ENCODE data around the gene RNF14.

RNF14 gene

DNA sequence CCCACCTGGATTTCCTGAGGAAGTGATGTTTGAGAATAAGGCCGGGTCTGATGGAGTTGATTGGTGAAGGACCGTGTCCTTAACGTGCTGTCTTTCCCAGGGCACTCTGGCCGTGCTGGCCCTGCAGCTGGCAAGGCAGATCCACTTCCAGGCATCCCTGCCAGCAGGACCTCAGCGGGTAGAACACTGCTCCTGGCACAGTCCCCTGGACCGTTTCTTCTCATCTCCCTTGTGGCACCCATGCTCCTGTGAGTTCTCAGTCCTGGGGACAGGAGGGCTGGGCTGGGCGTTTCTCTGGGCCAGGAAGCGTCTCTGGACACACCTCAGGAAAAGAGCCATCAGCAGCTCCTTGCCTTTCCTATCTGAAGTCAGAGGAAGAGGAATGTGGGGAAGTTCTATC is 40.9 kb upstream of the RNF14 start:
- TF ChIP-seq, protein P1, sequence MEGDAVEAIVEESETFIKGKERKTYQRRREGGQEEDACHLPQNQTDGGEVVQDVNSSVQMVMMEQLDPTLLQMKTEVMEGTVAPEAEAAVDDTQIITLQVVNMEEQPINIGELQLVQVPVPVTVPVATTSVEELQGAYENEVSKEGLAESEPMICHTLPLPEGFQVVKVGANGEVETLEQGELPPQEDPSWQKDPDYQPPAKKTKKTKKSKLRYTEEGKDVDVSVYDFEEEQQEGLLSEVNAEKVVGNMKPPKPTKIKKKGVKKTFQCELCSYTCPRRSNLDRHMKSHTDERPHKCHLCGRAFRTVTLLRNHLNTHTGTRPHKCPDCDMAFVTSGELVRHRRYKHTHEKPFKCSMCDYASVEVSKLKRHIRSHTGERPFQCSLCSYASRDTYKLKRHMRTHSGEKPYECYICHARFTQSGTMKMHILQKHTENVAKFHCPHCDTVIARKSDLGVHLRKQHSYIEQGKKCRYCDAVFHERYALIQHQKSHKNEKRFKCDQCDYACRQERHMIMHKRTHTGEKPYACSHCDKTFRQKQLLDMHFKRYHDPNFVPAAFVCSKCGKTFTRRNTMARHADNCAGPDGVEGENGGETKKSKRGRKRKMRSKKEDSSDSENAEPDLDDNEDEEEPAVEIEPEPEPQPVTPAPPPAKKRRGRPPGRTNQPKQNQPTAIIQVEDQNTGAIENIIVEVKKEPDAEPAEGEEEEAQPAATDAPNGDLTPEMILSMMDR (IDR thresholded peaks at IDR 0.05; ENCODE audit: borderline replicate concordance, control extremely low read depth, extremely low read depth, insufficient read depth, missing control alignments), result no peak
- in situ Hi-C loops (cut with MboI; ENCODE audit: low sequenced_read_pairs, unreplicated experiment), result no loop called here
- no peak for DNase-seq (ENCODE audit: low spot score)

DNA sequence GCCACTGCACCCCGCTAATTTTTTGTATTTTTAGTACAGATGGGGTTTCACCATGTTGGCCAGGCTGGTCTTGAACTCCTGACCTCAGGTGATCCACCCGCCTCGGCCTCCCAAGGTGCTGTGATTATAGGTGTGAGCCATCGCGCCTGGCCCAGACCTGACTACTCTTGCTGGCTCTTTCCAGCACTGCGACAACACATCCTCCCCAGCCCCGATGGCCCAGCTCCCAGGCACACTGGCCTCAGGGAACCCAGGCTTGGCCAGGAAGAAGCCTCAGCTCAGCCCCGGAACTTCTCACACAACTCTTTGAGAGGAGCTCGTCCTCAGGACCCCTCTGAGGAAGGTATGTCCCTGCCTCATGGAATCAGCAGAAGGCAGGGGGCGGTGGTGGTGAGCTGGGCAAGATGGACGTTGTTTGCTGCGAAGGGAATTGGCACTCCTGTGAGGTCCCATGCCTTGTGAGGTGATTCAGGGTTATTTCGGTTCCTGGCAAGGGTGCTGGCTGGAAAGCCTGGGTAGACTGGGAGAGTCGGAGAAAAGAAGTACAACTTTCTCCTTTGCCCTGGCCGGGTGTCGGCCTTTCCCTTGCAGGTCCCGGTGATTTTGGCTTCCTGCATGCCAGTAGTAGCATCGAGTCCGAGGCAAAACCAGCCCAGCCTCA is 39.4 kb upstream of the RNF14 start:
- no peak for DNase-seq (ENCODE audit: low spot score)
- TF ChIP-seq, protein P1 (IDR thresholded peaks at IDR 0.05; ENCODE audit: borderline replicate concordance, control extremely low read depth, extremely low read depth, insufficient read depth, missing control alignments), result no peak
- in situ Hi-C loops (cut with MboI; ENCODE audit: low sequenced_read_pairs, unreplicated experiment), result no loop called here

DNA sequence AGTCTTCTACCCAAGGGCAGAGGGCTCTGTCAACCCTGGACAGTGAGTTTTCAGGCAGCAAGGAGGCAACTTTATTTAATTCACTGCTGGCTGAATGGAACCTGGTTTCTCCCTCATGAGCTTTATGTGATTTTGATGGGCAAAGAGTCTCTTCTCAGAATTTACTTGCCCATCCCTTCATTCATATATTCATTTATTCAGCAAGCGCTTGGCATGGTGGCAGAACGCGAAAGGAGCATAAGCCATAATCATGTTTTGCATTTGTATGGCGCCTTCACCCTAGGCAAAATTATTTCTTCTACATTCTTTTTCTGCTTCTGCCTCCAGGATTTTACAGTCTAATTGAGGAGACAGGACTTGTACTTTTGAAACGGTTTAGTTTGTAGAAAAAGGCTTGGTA is 37.2 kb upstream of the RNF14 start:
- in situ Hi-C loops (cut with MboI; ENCODE audit: low sequenced_read_pairs, unreplicated experiment), result no loop called here
- no peak for DNase-seq (ENCODE audit: low spot score)
- TF ChIP-seq, protein P1 (IDR thresholded peaks at IDR 0.05; ENCODE audit: borderline replicate concordance, control extremely low read depth, extremely low read depth, insufficient read depth, missing control alignments), result no peak

DNA sequence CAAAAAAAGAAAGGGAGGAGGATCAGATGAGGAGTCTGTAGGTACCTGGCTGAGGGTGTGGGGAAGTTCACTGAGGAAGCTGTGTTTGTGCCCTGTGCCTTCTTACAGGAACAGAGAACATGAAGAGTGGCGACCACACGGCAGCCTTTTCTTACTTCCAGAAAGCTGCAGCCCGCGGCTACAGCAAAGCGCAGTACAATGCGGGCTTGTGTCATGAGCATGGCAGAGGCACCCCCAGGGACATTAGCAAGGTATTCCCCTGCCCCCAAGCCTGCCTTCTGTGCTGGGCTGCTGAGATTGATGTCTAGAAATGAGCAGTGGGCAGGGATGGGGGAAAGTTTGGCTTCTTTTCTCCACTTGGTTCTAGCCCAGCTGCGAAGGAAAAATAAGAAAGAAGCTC is 35.8 kb upstream of the RNF14 start:
- TF ChIP-seq, protein P1 (IDR thresholded peaks at IDR 0.05; ENCODE audit: borderline replicate concordance, control extremely low read depth, extremely low read depth, insufficient read depth, missing control alignments), result no peak
- in situ Hi-C loops (cut with MboI; ENCODE audit: low sequenced_read_pairs, unreplicated experiment), result no loop called here

DNA sequence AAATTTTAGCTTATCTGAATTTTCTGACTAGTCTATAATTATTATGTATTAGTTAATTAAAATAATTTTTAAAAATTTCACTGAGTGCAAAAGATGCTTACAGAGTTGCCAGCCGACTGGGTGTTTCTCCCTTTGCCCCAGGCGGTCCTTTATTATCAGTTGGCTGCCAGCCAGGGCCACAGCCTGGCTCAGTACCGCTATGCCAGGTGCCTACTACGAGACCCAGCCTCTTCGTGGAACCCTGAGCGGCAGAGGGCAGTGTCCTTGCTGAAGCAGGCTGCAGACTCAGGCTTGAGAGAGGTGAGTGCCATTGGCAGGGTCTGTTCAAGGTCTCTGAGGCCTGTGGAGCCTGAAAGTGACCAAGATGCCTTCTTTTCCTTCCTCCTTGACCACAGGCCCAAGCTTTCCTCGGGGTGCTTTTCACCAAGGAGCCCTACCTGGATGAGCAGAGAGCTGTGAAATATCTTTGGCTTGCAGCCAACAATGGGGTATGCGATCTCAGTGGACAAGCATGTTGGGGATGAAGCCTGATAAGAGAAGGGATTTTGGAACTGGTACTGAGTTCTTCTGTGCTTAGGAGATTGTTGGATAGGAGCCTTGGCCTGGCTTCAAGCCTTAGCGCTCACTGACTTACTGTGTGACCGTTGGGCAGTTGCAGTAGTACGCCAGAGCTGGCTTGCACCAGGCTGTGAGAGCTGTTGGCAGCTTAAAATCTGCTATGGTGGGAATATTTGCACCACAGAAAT is 34.6 kb upstream of the RNF14 start:
- TF ChIP-seq, protein P1 (IDR thresholded peaks at IDR 0.05; ENCODE audit: borderline replicate concordance, control extremely low read depth, extremely low read depth, insufficient read depth, missing control alignments), result no peak
- in situ Hi-C loops (cut with MboI; ENCODE audit: low sequenced_read_pairs, unreplicated experiment), result no loop called here
- no peak for DNase-seq (ENCODE audit: low spot score)

More for the DNA sequence above, 35.8 kb upstream of the RNF14 start:
- no peak for DNase-seq (ENCODE audit: low spot score)

DNA sequence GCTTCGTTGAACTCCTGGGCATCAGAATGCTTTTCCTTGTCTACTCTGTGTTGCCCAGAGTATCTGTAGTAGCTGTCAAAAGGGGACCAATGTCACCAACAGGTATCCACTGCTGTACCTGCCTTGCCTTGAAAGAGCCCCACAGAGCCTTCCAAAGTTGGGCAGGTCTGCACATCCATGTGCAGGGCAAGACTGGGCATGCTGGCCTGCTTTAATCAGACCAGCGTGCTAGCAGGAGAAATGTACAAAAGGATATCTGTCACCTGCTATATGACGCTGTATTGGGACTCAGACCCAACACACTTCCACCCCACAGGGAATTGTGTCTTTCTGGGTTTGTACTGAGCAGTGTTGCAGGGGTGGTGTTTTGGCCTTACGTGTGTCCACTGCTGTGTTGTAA is 33.4 kb upstream of the RNF14 start:
- TF ChIP-seq, protein P1 (IDR thresholded peaks at IDR 0.05; ENCODE audit: borderline replicate concordance, control extremely low read depth, extremely low read depth, insufficient read depth, missing control alignments), result no peak

More for the DNA sequence above, 33.4 kb upstream of the RNF14 start:
- in situ Hi-C loops (cut with MboI; ENCODE audit: low sequenced_read_pairs, unreplicated experiment), result no loop called here
- DNase-seq (ENCODE audit: low spot score), result no peak

Measured in GM13976 (cell line).